Natural killer cell (primary cell): ENCODE measurements around the gene MPV17L2. TPM values are rescaled to one million over a fixed set of nuclear protein-coding genes. Genes with fewer than 3 reads are reported as not detected.

ENCODE experiments used
- ATAC-seq, 3 donors: fragments of 150-1000 bp in 2 of 3; fragments of 200-7000 bp in 1 of 3; cut with Tn5 transposase; 1 replicate in 1 of 3; 2 replicates in 2 of 3; pipeline ENCODE4 v1.10.0; 2021; ENCODE audit warnings: mild to moderate bottlenecking in 2 of 3, moderate library complexity in 2 of 3
- DNase-seq, 2 donors: peaks; one replicate each; pipeline versions ENCODE4 v3.0.0 to v3.0.0-alpha.2; 2013 to 2021; ENCODE audit warnings: mixed read lengths in 1 of 2
- H3K27ac ChIP-seq: one replicate; pipeline ENCODE4 v1.5.1; 2013; ENCODE audit warnings: mild to moderate bottlenecking, low read length
- H3K27me3 ChIP-seq: one replicate; pipeline ENCODE4 v1.6.1; 2013; ENCODE audit warnings: low read length; ENCODE audit not compliant: control insufficient read depth, insufficient read depth
- H3K36me3 ChIP-seq: one replicate; pipeline ENCODE4 v1.6.1; 2013; ENCODE audit warnings: low read length; ENCODE audit not compliant: control insufficient read depth, insufficient read depth
- H3K4me1 ChIP-seq: one replicate; pipeline ENCODE4 v1.6.1; 2013; ENCODE audit warnings: low read length; ENCODE audit not compliant: control insufficient read depth, insufficient read depth
- H3K4me3 ChIP-seq: one replicate; pipeline ENCODE4 v1.5.1; 2013; ENCODE audit warnings: low read length
- H3K9me3 ChIP-seq: one replicate; pipeline ENCODE4 v1.6.1; 2013; ENCODE audit warnings: low read length; ENCODE audit not compliant: control insufficient read depth, insufficient read depth
- H3K27ac Mint-ChIP-seq, 2 donors: one replicate each; pipeline ENCODE4 v1.8.0; 2022; ENCODE audit warnings: mild to moderate bottlenecking in 2 of 2, mixed read lengths in 2 of 2, moderate library complexity in 1 of 2
- H3K27me3 Mint-ChIP-seq, 2 donors: one replicate each; pipeline ENCODE4 v1.8.0; 2022; ENCODE audit warnings: low read depth in 2 of 2, mixed read lengths in 2 of 2
- H3K36me3 Mint-ChIP-seq: one replicate; pipeline ENCODE4 v1.8.0; 2022; ENCODE audit warnings: mixed read lengths
- H3K4me1 Mint-ChIP-seq, 2 donors: one replicate each; pipeline ENCODE4 v1.8.0; 2022; ENCODE audit warnings: mixed read lengths in 2 of 2
- H3K4me3 Mint-ChIP-seq: one replicate; pipeline ENCODE4 v1.8.0; 2022; ENCODE audit warnings: mild to moderate bottlenecking, moderate library complexity, mixed read lengths
- H3K9me3 Mint-ChIP-seq, 2 donors: one replicate each; pipeline ENCODE4 v1.8.0; 2022; ENCODE audit warnings: mixed read lengths in 2 of 2
- WGBS: methylation state at CpG from one replicate; pipeline ENCODE4 v1.1.7; 2013; ENCODE audit warnings: missing lambda C conversion rate; ENCODE audit not compliant: insufficient coverage; 5-methylcytosine and 5-hydroxymethylcytosine counted together
- intact Hi-C: fragments of 100-400 bp; cut with micrococcal nuclease; formaldehyde crosslinking; loops from one replicate; pipeline ENCODE4 v1.14.2; 2022
- total RNA-seq, 4 donors: library from RNA; stranded (reverse); fragments of 120-200 nt in 1 of 4; gene quantifications; one replicate each; pipeline versions ENCODE4 v1.2.3 to v1.2.4, GENCODE V29; 2013 to 2022
- TF ChIP-seq, protein P1 (sequence below): fragments of 200-600 bp; IDR thresholded peaks from one replicate; pipeline ENCODE4 v1.8.0; 2022; ENCODE audit warnings: antibody characterized with exemption

MPV17L2 gene
- total RNA-seq, 3 donors from 2014 or later (not counting 1 experiment from before 2014, with no cell fraction given): 4.1 to 5.6 (median 4.5) TPM

DNA sequence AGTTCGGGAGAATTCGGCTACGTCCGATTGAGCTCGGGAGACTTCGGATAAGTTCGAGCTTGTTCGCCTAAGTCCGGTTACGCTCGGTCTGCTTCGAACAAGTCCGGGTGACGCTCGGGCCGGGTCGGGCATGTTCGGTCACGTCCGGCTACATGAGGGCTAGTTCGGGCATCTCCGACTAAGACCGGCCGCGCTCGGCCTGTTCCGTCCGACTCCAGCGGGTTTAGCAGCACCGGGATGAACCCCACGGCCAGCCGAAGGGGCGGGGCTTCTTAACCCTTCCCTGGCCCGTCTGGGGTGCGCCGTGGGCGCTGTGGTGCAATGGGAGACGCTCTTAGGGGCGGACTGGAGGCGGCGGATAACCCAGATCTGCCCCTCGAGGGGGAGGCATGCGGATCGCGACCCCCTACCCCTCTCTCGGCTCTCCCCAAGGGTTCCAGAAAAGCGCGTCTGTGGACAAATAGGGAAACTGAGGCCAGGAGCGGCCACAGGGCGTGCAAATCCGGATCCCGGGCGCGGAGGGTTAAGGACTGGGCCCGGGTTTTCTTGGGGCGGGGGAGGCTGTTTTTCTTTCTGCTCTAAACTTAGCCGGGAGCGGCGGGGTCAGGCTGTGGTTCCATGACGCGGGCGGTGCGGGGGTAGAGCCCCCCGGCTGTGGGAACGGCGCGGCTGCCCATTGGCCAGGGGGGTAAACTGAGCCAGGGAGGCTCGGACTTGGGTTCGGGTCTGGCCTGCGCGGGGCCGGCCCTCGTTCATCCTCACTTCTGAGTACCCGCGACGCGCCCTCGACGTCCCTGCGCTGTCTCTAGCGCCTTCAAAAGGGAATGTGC, 31.7 kb downstream of the MPV17L2 start:
- peaks cover 41 to 65% of the 10 kb centered on the region in 2 donors for H3K27me3 Mint-ChIP-seq
- peaks cover 35% of the 10 kb centered on the region for H3K27me3 ChIP-seq
- peak overlapping the region; percentile 14 for H3K4me3 ChIP-seq

DNA sequence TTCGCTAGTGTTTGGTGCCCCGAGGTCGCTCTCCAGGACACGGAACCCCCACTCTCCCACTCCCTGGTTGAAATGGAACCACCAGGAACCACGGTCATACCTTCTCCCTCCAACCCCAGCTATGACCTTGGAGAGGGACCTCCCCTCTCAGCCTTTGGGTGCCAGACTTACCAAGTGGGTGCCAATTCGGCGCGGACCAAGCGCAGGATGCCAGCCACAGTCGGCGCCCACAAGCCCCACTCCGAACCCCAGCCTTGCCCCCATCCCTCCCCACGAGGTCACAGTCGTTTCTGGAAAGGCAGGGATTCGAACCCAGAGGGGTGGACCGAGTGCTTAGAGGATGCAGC, 32.3 kb downstream of the MPV17L2 start:
- no peak for ATAC-seq
- H3K27ac ChIP-seq: no peak overlapping the region
- TF ChIP-seq, protein P1, sequence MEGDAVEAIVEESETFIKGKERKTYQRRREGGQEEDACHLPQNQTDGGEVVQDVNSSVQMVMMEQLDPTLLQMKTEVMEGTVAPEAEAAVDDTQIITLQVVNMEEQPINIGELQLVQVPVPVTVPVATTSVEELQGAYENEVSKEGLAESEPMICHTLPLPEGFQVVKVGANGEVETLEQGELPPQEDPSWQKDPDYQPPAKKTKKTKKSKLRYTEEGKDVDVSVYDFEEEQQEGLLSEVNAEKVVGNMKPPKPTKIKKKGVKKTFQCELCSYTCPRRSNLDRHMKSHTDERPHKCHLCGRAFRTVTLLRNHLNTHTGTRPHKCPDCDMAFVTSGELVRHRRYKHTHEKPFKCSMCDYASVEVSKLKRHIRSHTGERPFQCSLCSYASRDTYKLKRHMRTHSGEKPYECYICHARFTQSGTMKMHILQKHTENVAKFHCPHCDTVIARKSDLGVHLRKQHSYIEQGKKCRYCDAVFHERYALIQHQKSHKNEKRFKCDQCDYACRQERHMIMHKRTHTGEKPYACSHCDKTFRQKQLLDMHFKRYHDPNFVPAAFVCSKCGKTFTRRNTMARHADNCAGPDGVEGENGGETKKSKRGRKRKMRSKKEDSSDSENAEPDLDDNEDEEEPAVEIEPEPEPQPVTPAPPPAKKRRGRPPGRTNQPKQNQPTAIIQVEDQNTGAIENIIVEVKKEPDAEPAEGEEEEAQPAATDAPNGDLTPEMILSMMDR: no peak
- 16% methylated on average over 16 of the region's 16 CpGs for WGBS
- H3K9me3 ChIP-seq: no peaks in the 10 kb centered on the region
- H3K27me3 ChIP-seq: peaks cover 35% of the 10 kb centered on the region
- Mint-ChIP-seq H3K4me1 (peaks cover 9 to 17% of the 10 kb centered on the region in 2 donors), H3K27ac (no peak overlapping the region), H3K9me3 (no peaks in the 10 kb centered on the region), H3K4me3 (no peak overlapping the region), H3K36me3 (no peaks in the 10 kb centered on the region), H3K27me3 (peaks cover 41 to 65% of the 10 kb centered on the region in 2 donors)
- H3K4me3 ChIP-seq: no peak overlapping the region
- H3K36me3 ChIP-seq: no peaks in the 10 kb centered on the region
- intact Hi-C loops: no loop called here
- DNase-seq: no peak
- peaks cover 19% of the 10 kb centered on the region for H3K4me1 ChIP-seq

More for the DNA sequence above, 31.7 kb downstream of the MPV17L2 start:
- Mint-ChIP-seq H3K9me3 (no peaks in the 10 kb centered on the region), H3K4me3 (peak overlapping the region; percentile 93), H3K27ac (peak overlapping the region; percentile 54 to 70), H3K4me1 (peaks cover 9 to 17% of the 10 kb centered on the region in 2 donors), H3K36me3 (no peaks in the 10 kb centered on the region)
- H3K36me3 ChIP-seq: no peaks in the 10 kb centered on the region
- WGBS: 4% methylated on average over 81 of the region's 81 CpGs
- no peaks in the 10 kb centered on the region for H3K9me3 ChIP-seq
- DNase-seq (peak; percentile 84 to 90), ATAC-seq (peak; percentile 97 to 98 (median 97))
- intact Hi-C loops: no loop called here
- no peak overlapping the region for H3K27ac ChIP-seq
- TF ChIP-seq, protein P1: no peak
- H3K4me1 ChIP-seq: peaks cover 19% of the 10 kb centered on the region

DNA sequence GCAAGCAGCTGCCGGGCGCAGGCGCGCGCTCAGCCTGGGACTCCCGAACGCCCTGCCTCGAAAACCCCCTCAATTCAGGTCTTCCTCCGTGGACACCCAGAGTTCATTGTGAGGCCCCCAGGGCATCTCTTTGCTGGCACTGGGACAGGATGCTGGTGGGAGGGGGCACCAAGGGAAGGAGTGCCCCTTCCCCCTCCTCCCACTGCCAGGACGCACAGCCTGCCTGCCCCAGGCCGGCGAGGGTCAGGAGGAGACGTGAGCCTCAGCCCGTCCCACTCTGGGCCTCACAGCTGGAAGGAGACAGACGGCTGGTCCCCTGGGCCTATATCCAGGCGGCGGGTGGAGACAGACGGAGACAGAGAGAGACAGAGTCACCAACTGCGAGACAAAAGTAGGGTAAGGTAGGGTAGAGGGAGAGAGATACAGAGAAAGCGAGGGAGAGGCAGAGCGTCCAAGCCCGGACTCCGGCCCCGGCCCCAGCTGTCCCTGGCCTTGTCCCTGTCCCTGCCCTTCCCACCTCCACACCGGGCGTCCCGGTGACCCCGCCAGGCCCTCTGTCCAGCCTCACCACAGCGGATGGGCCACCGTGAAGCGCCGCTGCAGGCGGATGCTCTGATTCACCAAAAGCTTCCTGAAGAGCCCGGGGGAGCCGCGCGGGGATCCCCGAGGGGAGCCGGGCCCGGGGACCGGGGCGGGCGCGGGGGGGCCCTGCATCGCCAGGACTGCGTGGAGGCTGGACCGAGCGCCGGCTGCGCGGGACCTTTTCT, 32.9 kb downstream of the MPV17L2 start, which contains the start of gene PDE4C:
TSS of gene PDE4C (minus strand) at position 737 of the 767 bp plus-strand sequence. CDS start at position 714, 23 bp downstream.
- H3K27me3 ChIP-seq: peaks cover 35% of the 10 kb centered on the region
- Mint-ChIP-seq H3K9me3 (no peaks in the 10 kb centered on the region), H3K4me3 (no peak within 1 kb of the TSS), H3K36me3 (no peaks in the 10 kb centered on the region), H3K27me3 (peaks cover 44 to 65% of the 10 kb centered on the region in 2 donors), H3K27ac (no peak within 1 kb of the TSS), H3K4me1 (peaks cover 9 to 17% of the 10 kb centered on the region in 2 donors)
- H3K9me3 ChIP-seq: no peaks in the 10 kb centered on the region
- ATAC-seq: peak in 2 of 3 donors; percentile 8 to 19
- no peak within 1 kb of the TSS for H3K4me3 ChIP-seq
- H3K27ac ChIP-seq: no peak within 1 kb of the TSS
- H3K36me3 ChIP-seq: no peaks in the 10 kb centered on the region
- intact Hi-C loops: no loop called here
- peaks cover 19% of the 10 kb centered on the region for H3K4me1 ChIP-seq
- TF ChIP-seq, protein P1: no peak
- no peak for DNase-seq
- 5% methylated on average over 51 of the region's 51 CpGs for WGBS
